Loucy (cell line): ENCODE measurements around the gene ZBTB20.

Experiments used
- EZH2phosphoT487 ChIP-seq: fragments of 200-600 bp; IDR thresholded peaks from 2 replicates; pipeline ENCODE4 v1.6.1; 2018; ENCODE audit warnings: antibody characterized with exemption, mild to moderate bottlenecking, moderate library complexity, borderline replicate concordance
- TF ChIP-seq, protein P1 (sequence below): fragments of 200-600 bp; sonication (generic); conservative IDR thresholded peaks from 2 replicates; pipeline ENCODE4 v1.5.1; 2014; ENCODE audit warnings: mild to moderate bottlenecking, antibody characterized with exemption, low read length

DNA sequence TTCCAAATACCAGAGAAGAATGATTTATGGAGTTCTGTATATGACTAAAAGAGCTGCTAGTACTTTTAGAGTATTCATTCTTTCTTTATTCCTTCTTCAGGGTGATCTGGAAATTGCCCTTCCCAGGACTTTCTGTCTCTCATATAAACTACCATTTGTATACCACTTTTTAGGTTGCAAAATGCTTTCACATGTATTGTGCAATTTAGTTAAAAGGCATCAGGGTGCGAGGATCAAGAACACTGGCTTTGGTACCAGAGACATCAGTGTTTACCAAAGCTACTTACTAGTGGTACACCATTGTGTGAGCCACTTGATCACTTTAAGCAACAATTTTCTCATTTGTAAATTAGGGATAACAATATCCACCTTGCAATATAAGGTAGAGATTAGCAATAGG is 601.9 kb downstream of the ZBTB20 start:
- TF ChIP-seq, protein P1, sequence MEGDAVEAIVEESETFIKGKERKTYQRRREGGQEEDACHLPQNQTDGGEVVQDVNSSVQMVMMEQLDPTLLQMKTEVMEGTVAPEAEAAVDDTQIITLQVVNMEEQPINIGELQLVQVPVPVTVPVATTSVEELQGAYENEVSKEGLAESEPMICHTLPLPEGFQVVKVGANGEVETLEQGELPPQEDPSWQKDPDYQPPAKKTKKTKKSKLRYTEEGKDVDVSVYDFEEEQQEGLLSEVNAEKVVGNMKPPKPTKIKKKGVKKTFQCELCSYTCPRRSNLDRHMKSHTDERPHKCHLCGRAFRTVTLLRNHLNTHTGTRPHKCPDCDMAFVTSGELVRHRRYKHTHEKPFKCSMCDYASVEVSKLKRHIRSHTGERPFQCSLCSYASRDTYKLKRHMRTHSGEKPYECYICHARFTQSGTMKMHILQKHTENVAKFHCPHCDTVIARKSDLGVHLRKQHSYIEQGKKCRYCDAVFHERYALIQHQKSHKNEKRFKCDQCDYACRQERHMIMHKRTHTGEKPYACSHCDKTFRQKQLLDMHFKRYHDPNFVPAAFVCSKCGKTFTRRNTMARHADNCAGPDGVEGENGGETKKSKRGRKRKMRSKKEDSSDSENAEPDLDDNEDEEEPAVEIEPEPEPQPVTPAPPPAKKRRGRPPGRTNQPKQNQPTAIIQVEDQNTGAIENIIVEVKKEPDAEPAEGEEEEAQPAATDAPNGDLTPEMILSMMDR, result no peak
- no peak for TF ChIP-seq EZH2phosphoT487
